HG03575 (cell line): ENCODE measurements around the gene SOD1.
A peak's percentile ranks its signal among the peaks of the same experiment; 100 is the strongest.
"Not testable (repeated sequence)": the region's sequence is repeated elsewhere in the genome, so short reads cannot be mapped to it uniquely, and the experiment has no call there.

Experiments used
- ATAC-seq: cut with Tn5 transposase; IDR thresholded peaks from one replicate; pipeline ENCODE4 v1.9.1; 2021; ENCODE audit not compliant: unreplicated experiment, insufficient number of reproducible peaks, low FRiP score; ENCODE audit errors: extremely low read depth

The SOD1 gene

GRCh38 chr21:31654340-31654739, 5.2 kb upstream of the SOD1 start:
- ATAC-seq: no peak

GRCh38 chr21:31654821-31655580, 4.5 kb upstream of the SOD1 start:
- ATAC-seq: not testable (repeated sequence)

- ATAC-seq: no peak
These were observed 3.0 kb upstream of the SOD1 start for GRCh38 chr21:31656199-31657095.

GRCh38 chr21:31658053-31658452, 1.4 kb upstream of the SOD1 start:
- no peak for ATAC-seq

GRCh38 chr21:31659286-31659535, 282 bp upstream of the SOD1 start:
- peak; percentile 10 for ATAC-seq

GRCh38 chr21:31660259-31660565, 719 bp downstream of the SOD1 start:
- ATAC-seq: no peak

GRCh38 chr21:31660591-31660990, 1.1 kb downstream of the SOD1 start:
- ATAC-seq: no peak

- ATAC-seq: no peak
These were observed 4.2 kb downstream of the SOD1 start for GRCh38 chr21:31663584-31664249.

- ATAC-seq: no peak
These were observed 5.9 kb downstream of the SOD1 start for GRCh38 chr21:31665397-31665796.

- ATAC-seq: not testable (repeated sequence)
These were observed 6.4 kb downstream of the SOD1 start for GRCh38 chr21:31665869-31666268.

- no peak for ATAC-seq
These were observed 7.0 kb downstream of the SOD1 start for GRCh38 chr21:31666445-31667010.

GRCh38 chr21:31667132-31667531, 7.6 kb downstream of the SOD1 start:
- ATAC-seq: no peak

GRCh38 chr21:31667639-31668038, 8.1 kb downstream of the SOD1 start:
- no peak for ATAC-seq

- no peak for ATAC-seq
These were observed 9.4 kb downstream of the SOD1 start for GRCh38 chr21:31668651-31669491.

GRCh38 chr21:31670070-31670469, 10.6 kb downstream of the SOD1 start:
- no peak for ATAC-seq

GRCh38 chr21:31671146-31671716, 11.7 kb downstream of the SOD1 start:
- ATAC-seq: no peak

- no peak for ATAC-seq
These were observed 12.4 kb downstream of the SOD1 start for GRCh38 chr21:31671931-31672330.

- ATAC-seq: no peak
These were observed 13.9 kb downstream of the SOD1 start for GRCh38 chr21:31673321-31673912.
